Endothelial cell of hepatic sinusoid (primary cell): ENCODE measurements around the gene CCDC88B.

Source experiments
- in situ Hi-C: cut with HindIII; loops from 2 replicates; pipeline ENCODE4 v1.10.0; 2017; ENCODE audit warnings: low sequenced_read_pairs

CCDC88B gene

GRCh38 chr11:64342869-64343745 lies 3.1 kb downstream of the CCDC88B start:
- in situ Hi-C loops = no loop called here

- in situ Hi-C loops = no loop called here
Measured at GRCh38 chr11:64343767-64344559, 4.0 kb downstream of the CCDC88B start.

GRCh38 chr11:64344787-64345186 lies 4.8 kb downstream of the CCDC88B start:
- in situ Hi-C loops = no loop called here

GRCh38 chr11:64347193-64347867 lies 7.3 kb downstream of the CCDC88B start:
- in situ Hi-C loops = no loop called here

- in situ Hi-C loops = no loop called here
Measured at GRCh38 chr11:64348383-64349024, 8.5 kb downstream of the CCDC88B start.

- in situ Hi-C loops = no loop called here
Measured at GRCh38 chr11:64349025-64349387, 9.0 kb downstream of the CCDC88B start.

GRCh38 chr11:64349404-64349803 lies 9.4 kb downstream of the CCDC88B start:
- in situ Hi-C loops = no loop called here

- in situ Hi-C loops = no loop called here
Measured at GRCh38 chr11:64351136-64351631, 11.2 kb downstream of the CCDC88B start.

GRCh38 chr11:64352099-64352994 lies 12.3 kb downstream of the CCDC88B start:
- in situ Hi-C loops = no loop called here

- in situ Hi-C loops = no loop called here
Measured at GRCh38 chr11:64352995-64353714, 13.2 kb downstream of the CCDC88B start.

- in situ Hi-C loops = no loop called here
Measured at GRCh38 chr11:64353715-64354506, 13.9 kb downstream of the CCDC88B start.

GRCh38 chr11:64355078-64355940 lies 15.3 kb downstream of the CCDC88B start:
- in situ Hi-C loops = no loop called here

- in situ Hi-C loops = no loop called here
Measured at GRCh38 chr11:64356498-64357411, 16.8 kb downstream of the CCDC88B start.

- in situ Hi-C loops = no loop called here
Measured at GRCh38 chr11:64357446-64357845, 17.4 kb downstream of the CCDC88B start.

GRCh38 chr11:64357904-64358535 lies 18.0 kb downstream of the CCDC88B start:
- in situ Hi-C loops = no loop called here

- in situ Hi-C loops = no loop called here
Measured at GRCh38 chr11:64358536-64358906, 18.5 kb downstream of the CCDC88B start.
